MCF 10A (cell line): Measurements from ENCODE around the gene ADK. TPM values are rescaled to one million over a fixed set of nuclear protein-coding genes. Genes with fewer than 3 reads are reported as not detected.

Source experiments
- BruUV-seq: library from RNA; stranded (reverse); fragments of 400-500 nt; replicated peaks from 2 replicates; lab custom pipeline; 2021; lab: Mats Ljungman, UMichigan
- CTCF ChIA-PET: fragments of 300-600 bp; sonication (Branson Sonifier 250); formaldehyde crosslinking; extraction: SDS; loops from one replicate; lab custom pipeline; 2021; ENCODE audit warnings: antibody characterized with exemption, inconsistent platforms; lab: Yijun Ruan, JAX
- POLR2A ChIA-PET: fragments of 300-600, 350-650 bp; sonication (Branson Sonifier 250); formaldehyde crosslinking; extraction: SDS; loops from one replicate; lab custom pipeline; 2020; ENCODE audit warnings: antibody characterized with exemption, inconsistent platforms; lab: Yijun Ruan, JAX
- DNase-seq: peaks from one replicate; pipeline ENCODE4 v3.0.0-alpha.2; 2018; ENCODE audit not compliant: unreplicated experiment
- H3K27ac Mint-ChIP-seq: one replicate; pipeline ENCODE4 v1.8.0; 2022; ENCODE audit warnings: mild to moderate bottlenecking, low read depth, mixed read lengths; ENCODE audit not compliant: unreplicated experiment
- H3K27me3 Mint-ChIP-seq: one replicate; pipeline ENCODE4 v1.8.0; 2022; ENCODE audit warnings: mixed read lengths; ENCODE audit not compliant: insufficient read depth, unreplicated experiment
- H3K36me3 Mint-ChIP-seq: one replicate; pipeline ENCODE4 v1.8.0; 2022; ENCODE audit warnings: mild to moderate bottlenecking, moderate library complexity, mixed read lengths; ENCODE audit not compliant: insufficient read depth, unreplicated experiment
- H3K4me1 Mint-ChIP-seq: one replicate; pipeline ENCODE4 v1.8.0; 2022; ENCODE audit warnings: mixed read lengths; ENCODE audit not compliant: insufficient read depth, unreplicated experiment
- H3K4me3 Mint-ChIP-seq: one replicate; pipeline ENCODE4 v1.8.0; 2022; ENCODE audit warnings: mild to moderate bottlenecking, moderate library complexity, mixed read lengths; ENCODE audit not compliant: unreplicated experiment
- H3K9me3 Mint-ChIP-seq: one replicate; pipeline ENCODE4 v1.8.0; 2022; ENCODE audit warnings: mixed read lengths; ENCODE audit not compliant: unreplicated experiment
- intact Hi-C: fragments of 100-400 bp; cut with micrococcal nuclease; formaldehyde crosslinking; loops from 2 replicates; pipeline ENCODE4 v1.14.1; 2022
- total RNA-seq: library from RNA; stranded (reverse); gene quantifications from 2 replicates; pipeline ENCODE4 v1.2.3, GENCODE V29; 2022
- TF ChIP-seq, protein P1 (sequence below): fragments of 200-600 bp; IDR thresholded peaks from one replicate; pipeline ENCODE4 v1.8.0; 2022; ENCODE audit warnings: antibody characterized with exemption, mild to moderate bottlenecking; ENCODE audit not compliant: unreplicated experiment

ADK gene
- total RNA-seq, 1 experiment from 2014 or later, result 98.6 TPM

DNA sequence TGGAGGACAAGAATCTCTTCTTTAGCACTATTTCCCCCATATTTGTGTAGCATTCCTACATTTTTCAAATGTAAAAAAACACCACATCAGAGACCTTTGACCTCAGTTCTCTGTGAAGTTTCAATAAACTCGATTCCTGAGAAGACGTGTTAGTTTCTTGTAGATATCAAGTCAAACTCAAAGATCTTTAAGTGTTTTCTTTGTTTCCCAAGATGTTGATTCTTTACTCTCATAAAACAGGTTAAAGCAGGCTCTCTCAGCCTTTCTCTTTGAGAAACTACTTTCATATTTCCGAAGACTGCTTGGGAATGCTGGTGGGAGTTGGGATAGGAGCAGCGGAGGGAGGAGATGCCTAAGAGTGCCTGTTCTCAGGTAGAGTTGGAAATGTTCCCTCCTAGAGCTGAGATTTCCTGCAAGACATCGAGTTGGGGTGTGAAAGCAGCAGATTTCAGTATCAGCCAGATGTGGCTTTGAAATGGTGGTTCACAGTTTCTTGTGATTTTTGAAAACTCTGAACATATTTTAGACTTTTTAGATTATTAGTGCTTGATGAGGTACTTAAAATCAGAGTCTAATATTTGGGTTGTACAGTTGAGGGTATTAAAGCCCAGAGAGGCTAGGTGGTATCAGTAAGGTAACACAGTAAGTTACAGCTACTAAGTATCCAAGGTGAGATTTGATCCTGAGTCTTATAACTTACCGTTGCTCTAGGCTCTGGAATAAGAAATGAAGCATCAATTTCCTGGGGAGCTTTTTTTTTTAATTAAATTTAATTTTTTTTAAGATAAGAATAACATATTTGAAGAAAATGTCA lies 13.9 kb downstream of the ADK start:
- no peak overlapping the region for H3K4me3 Mint-ChIP-seq
- no TSS peak for BruUV-seq
- H3K27me3 Mint-ChIP-seq, result no peaks in the 10 kb centered on the region
- no peak overlapping the region for H3K27ac Mint-ChIP-seq
- intact Hi-C loops, result no loop called here
- peaks cover 14% of the 10 kb centered on the region for H3K36me3 Mint-ChIP-seq
- no peaks in the 10 kb centered on the region for H3K9me3 Mint-ChIP-seq
- no peaks in the 10 kb centered on the region for H3K4me1 Mint-ChIP-seq
- TF ChIP-seq, protein P1, sequence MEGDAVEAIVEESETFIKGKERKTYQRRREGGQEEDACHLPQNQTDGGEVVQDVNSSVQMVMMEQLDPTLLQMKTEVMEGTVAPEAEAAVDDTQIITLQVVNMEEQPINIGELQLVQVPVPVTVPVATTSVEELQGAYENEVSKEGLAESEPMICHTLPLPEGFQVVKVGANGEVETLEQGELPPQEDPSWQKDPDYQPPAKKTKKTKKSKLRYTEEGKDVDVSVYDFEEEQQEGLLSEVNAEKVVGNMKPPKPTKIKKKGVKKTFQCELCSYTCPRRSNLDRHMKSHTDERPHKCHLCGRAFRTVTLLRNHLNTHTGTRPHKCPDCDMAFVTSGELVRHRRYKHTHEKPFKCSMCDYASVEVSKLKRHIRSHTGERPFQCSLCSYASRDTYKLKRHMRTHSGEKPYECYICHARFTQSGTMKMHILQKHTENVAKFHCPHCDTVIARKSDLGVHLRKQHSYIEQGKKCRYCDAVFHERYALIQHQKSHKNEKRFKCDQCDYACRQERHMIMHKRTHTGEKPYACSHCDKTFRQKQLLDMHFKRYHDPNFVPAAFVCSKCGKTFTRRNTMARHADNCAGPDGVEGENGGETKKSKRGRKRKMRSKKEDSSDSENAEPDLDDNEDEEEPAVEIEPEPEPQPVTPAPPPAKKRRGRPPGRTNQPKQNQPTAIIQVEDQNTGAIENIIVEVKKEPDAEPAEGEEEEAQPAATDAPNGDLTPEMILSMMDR, result no peak
- POLR2A ChIA-PET, result interaction anchor here (1.2 to 2.9 kb wide), 7 partner anchors 8 to 25 kb away, joined by 4 to 12 read pairs (median 6); partner anchors contain the start of genes ADK and AP3M1
- CTCF ChIA-PET, result interaction anchor here (1.3 kb wide), 1 partner anchor 8 kb away, joined by 4 read pairs; no protein-coding TSS in a partner anchor
- DNase-seq, result no peak

GRCh38 chr10:74165530-74165901 lies 14.5 kb downstream of the ADK start:
- H3K36me3 Mint-ChIP-seq, result peaks cover 14% of the 10 kb centered on the region
- TF ChIP-seq, protein P1, result no peak
- ChIA-PET POLR2A (interaction anchor here (1.0 to 2.9 kb wide), 8 partner anchors 9 to 25 kb away, joined by 4 to 12 read pairs (median 6); partner anchors contain the start of genes ADK and AP3M1), CTCF (interaction anchor here (1.3 kb wide), 2 partner anchors 9 to 13 kb away, joined by 4 read pairs; no protein-coding TSS in a partner anchor)
- no peak for DNase-seq
- no peak overlapping the region for H3K27ac Mint-ChIP-seq
- intact Hi-C loops, result no loop called here
- no TSS peak for BruUV-seq
- H3K27me3 Mint-ChIP-seq, result no peaks in the 10 kb centered on the region
- no peaks in the 10 kb centered on the region for H3K4me1 Mint-ChIP-seq
- H3K4me3 Mint-ChIP-seq, result no peak overlapping the region
- no peaks in the 10 kb centered on the region for H3K9me3 Mint-ChIP-seq

GRCh38 chr10:74167443-74167842 lies 16.4 kb downstream of the ADK start:
- POLR2A ChIA-PET, result interaction anchor here (0.7 to 2.0 kb wide), 4 partner anchors 9 to 21 kb away, joined by 3 to 10 read pairs (median 4); partner anchors contain the start of genes ADK and AP3M1
- BruUV-seq, result no TSS peak

More at GRCh38 chr10:74167443-74167842, 16.4 kb downstream of the ADK start:
- CTCF ChIA-PET, result interaction anchor here (0.7 to 2.1 kb wide), 4 partner anchors 9 to 287 kb away, joined by 3 to 7 read pairs (median 4); no protein-coding TSS in a partner anchor
- TF ChIP-seq, protein P1, result no peak
- Mint-ChIP-seq H3K9me3 (no peaks in the 10 kb centered on the region), H3K27me3 (no peaks in the 10 kb centered on the region), H3K36me3 (peaks cover 8% of the 10 kb centered on the region), H3K27ac (no peak overlapping the region), H3K4me3 (no peak overlapping the region), H3K4me1 (no peaks in the 10 kb centered on the region)
- intact Hi-C loops, result no loop called here
- no peak for DNase-seq
